Mesendoderm (in vitro differentiated cells): ENCODE results near the gene TMEM259. TPM values are rescaled to one million over a fixed set of nuclear protein-coding genes. Genes with fewer than 3 reads are reported as not detected.

Source experiments
- DNase-seq: peaks from one replicate; pipeline ENCODE4 v3.0.0; 2013
- H2AK5ac ChIP-seq: 2 replicates; pipeline ENCODE4 v1.6.1; 2013; ENCODE audit warnings: low read length, inconsistent platforms
- H2BK120ac ChIP-seq: 2 replicates; pipeline ENCODE4 v1.6.1; 2013; ENCODE audit warnings: low read depth, mild to moderate bottlenecking, low read length, moderate library complexity, mixed read lengths
- H2BK15ac ChIP-seq: replicated peaks from 2 replicates; pipeline ENCODE4 v1.6.1; 2013; ENCODE audit warnings: low read depth, mild to moderate bottlenecking, moderate library complexity
- H2BK5ac ChIP-seq: 2 replicates; pipeline ENCODE4 v1.6.1; 2013; ENCODE audit warnings: low read length, inconsistent platforms
- H3K18ac ChIP-seq: 2 replicates; pipeline ENCODE4 v1.6.1; 2013; ENCODE audit warnings: mild to moderate bottlenecking, low read length, mixed read lengths
- H3K23ac ChIP-seq: one replicate; pipeline ENCODE4 v1.6.1; 2013; ENCODE audit warnings: low read length
- H3K27ac ChIP-seq: 2 replicates; pipeline ENCODE4 v1.5.1; 2013; ENCODE audit warnings: low read depth, mild to moderate bottlenecking, inconsistent platforms, low read length, moderate library complexity
- H3K27me3 ChIP-seq: 2 replicates; pipeline ENCODE4 v1.6.1; 2013; ENCODE audit warnings: low read length, control low read depth, mild to moderate bottlenecking, inconsistent platforms; ENCODE audit not compliant: insufficient read depth, poor library complexity
- H3K36me3 ChIP-seq: 2 replicates; pipeline ENCODE4 v1.6.1; 2013; ENCODE audit warnings: low read length, inconsistent platforms; ENCODE audit not compliant: control insufficient read depth, insufficient read depth
- H3K4ac ChIP-seq: one replicate; pipeline ENCODE4 v1.6.1; 2013; ENCODE audit warnings: low read depth, mild to moderate bottlenecking, low read length, moderate library complexity
- H3K4me1 ChIP-seq: 2 replicates; pipeline ENCODE4 v1.6.1; 2013; ENCODE audit warnings: low read depth, low read length, inconsistent platforms; ENCODE audit not compliant: control insufficient read depth
- H3K4me2 ChIP-seq: 2 replicates; pipeline ENCODE4 v1.6.1; 2013; ENCODE audit warnings: low read length
- H3K4me3 ChIP-seq: 2 replicates; pipeline ENCODE4 v1.5.1; 2013; ENCODE audit warnings: mild to moderate bottlenecking, low read length
- H3K56ac ChIP-seq: one replicate; pipeline ENCODE4 v1.6.1; 2013; ENCODE audit warnings: low read length
- H3K79me1 ChIP-seq: 2 replicates; pipeline ENCODE4 v1.6.1; 2013; ENCODE audit warnings: low read length, inconsistent platforms
- H3K79me2 ChIP-seq: 2 replicates; pipeline ENCODE4 v1.6.1; 2013; ENCODE audit warnings: mild to moderate bottlenecking, low read length; ENCODE audit not compliant: control insufficient read depth, insufficient read depth
- H3K9ac ChIP-seq: 2 replicates; pipeline ENCODE4 v1.6.1; 2013; ENCODE audit warnings: low read length, inconsistent platforms
- H4K5ac ChIP-seq: one replicate; pipeline ENCODE4 v1.6.1; 2013; ENCODE audit warnings: low read length
- H4K8ac ChIP-seq: one replicate; pipeline ENCODE4 v1.6.1; 2013; ENCODE audit warnings: low read depth, mild to moderate bottlenecking, control low read depth, low read length, moderate library complexity
- WGBS: extraction: QIAGEN DNeasy Blood & Tissue Kit; methylation state at CpG from one replicate; pipeline ENCODE4 v1.1.7; 2013; ENCODE audit warnings: low lambda C conversion rate, missing lambda C conversion rate; ENCODE audit not compliant: insufficient coverage; ENCODE audit errors: extremely low coverage; 5-methylcytosine and 5-hydroxymethylcytosine counted together
- small RNA-seq: library from polyadenylated mRNA; stranded (forward); fragments of <200 nt; extraction: miRNeasy Mini kit (QIAGEN cat#:217004); gene quantifications from one replicate; pipeline ENCODE3, GENCODE V24; 2013; ENCODE audit not compliant: insufficient read depth

Gene TMEM259

GRCh38 chr19:962683-963400 is 58.1 kb downstream of the TMEM259 start:
- Histone ChIP-seq H2BK5ac (no peak overlapping the region), H3K4ac (no peak overlapping the region), H3K18ac (no peak overlapping the region), H4K5ac (no peak overlapping the region), H3K23ac (no peak overlapping the region), H2BK15ac (no peak overlapping the region), H3K79me1 (peaks cover 8% of the 10 kb centered on the region), H3K56ac (no peak overlapping the region), H2AK5ac (no peak overlapping the region), H3K36me3 (peaks cover 15% of the 10 kb centered on the region), H3K9ac (no peak overlapping the region), H2BK120ac (no peak overlapping the region), H3K27ac (no peak overlapping the region), H3K4me2 (no peak overlapping the region), H3K4me3 (no peak overlapping the region), H3K4me1 (no peaks in the 10 kb centered on the region), H3K27me3 (no peaks in the 10 kb centered on the region), H3K79me2 (peaks cover 4% of the 10 kb centered on the region), H4K8ac (no peak overlapping the region)
- no CpG with 5 or more reads among the region's 31 CpGs for WGBS
- no peak for DNase-seq

DNA sequence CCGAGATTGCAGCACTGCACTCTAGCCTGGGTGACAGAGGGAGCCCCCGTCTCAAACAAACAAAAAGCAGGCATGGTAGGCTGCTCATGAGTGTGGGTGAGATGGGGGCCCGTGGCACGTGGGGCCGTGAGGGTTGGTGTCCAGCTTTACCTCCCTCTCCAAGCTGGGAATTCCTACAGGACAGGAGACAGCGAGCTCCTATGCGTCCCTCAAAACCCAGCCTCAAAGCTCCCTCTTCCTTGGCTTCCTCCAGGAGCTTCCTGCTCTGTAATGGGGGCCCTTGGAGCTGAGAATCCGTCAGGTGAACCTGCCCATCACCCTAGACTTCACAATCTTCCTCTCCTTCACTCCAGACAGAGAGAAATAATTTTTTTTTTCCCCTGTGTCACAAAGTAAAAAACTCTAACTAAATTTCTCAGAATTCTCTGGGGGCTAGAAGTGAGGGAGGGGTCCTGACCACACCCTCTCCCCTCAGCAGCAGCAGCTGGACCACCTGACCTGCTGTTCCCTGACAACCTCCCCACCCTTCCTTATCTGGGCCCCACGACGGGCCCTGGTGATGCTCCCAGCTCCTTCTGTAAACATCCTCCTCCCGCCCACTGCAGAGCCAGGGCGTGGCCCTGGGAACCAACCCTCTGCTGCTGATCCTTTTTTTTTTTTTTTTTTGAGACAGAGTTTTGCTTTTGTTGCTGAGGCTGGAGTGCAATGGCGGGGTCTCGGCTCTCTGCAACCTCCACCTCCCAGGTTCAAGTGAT is 58.9 kb downstream of the TMEM259 start:
- H3K79me2 ChIP-seq: peaks cover 8% of the 10 kb centered on the region
- H4K8ac ChIP-seq: no peak overlapping the region
- no peak overlapping the region for H3K56ac ChIP-seq
- no peak overlapping the region for H3K23ac ChIP-seq
- no peak overlapping the region for H3K9ac ChIP-seq
- H2BK15ac ChIP-seq: no peak overlapping the region
- H2BK5ac ChIP-seq: no peak overlapping the region
- WGBS: no CpG with 5 or more reads among the region's 14 CpGs
- peaks cover 15% of the 10 kb centered on the region for H3K36me3 ChIP-seq
- no peak overlapping the region for H3K18ac ChIP-seq
- no peak overlapping the region for H3K4ac ChIP-seq
- H3K79me1 ChIP-seq: peaks cover 11% of the 10 kb centered on the region
- H3K4me1 ChIP-seq: no peaks in the 10 kb centered on the region
- H3K27me3 ChIP-seq: no peaks in the 10 kb centered on the region
- no peak overlapping the region for H2BK120ac ChIP-seq
- H3K4me2 ChIP-seq: no peak overlapping the region
- no peak overlapping the region for H3K27ac ChIP-seq
- DNase-seq: no peak
- no peak overlapping the region for H3K4me3 ChIP-seq
- no peak overlapping the region for H4K5ac ChIP-seq
- H2AK5ac ChIP-seq: no peak overlapping the region

DNA sequence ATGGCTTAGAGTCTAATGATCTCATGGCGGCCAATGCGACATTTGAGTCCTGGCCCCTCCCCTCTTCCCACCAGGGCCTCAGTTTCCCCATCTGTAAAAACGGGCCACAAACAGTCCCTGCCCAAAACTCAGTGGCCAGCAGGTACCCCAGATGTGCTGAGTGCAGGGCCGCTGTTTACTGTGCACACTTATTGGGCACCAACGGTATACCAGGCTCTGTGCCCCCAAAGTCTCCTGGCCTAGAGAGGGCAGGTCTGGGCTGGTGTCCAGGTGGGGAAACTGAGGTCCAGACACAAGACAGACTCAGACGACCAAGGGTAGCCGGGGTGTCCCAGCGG is 60.4 kb downstream of the TMEM259 start:
- Histone ChIP-seq H3K79me2 (peaks cover 15% of the 10 kb centered on the region), H3K4me1 (peaks cover 10% of the 10 kb centered on the region), H4K8ac (no peak overlapping the region), H3K56ac (no peak overlapping the region), H3K18ac (no peak overlapping the region), H2AK5ac (no peak overlapping the region), H3K4ac (no peak overlapping the region), H3K27me3 (no peaks in the 10 kb centered on the region), H3K23ac (no peak overlapping the region), H3K4me2 (no peak overlapping the region), H2BK120ac (no peak overlapping the region), H3K9ac (no peak overlapping the region), H3K4me3 (no peak overlapping the region), H4K5ac (no peak overlapping the region), H3K36me3 (peaks cover 11% of the 10 kb centered on the region), H2BK15ac (no peak overlapping the region), H3K27ac (no peak overlapping the region), H2BK5ac (no peak overlapping the region), H3K79me1 (peaks cover 16% of the 10 kb centered on the region)
- DNase-seq: no peak
- WGBS: no CpG with 5 or more reads among the region's 8 CpGs

- Histone ChIP-seq H2BK15ac (no peak overlapping the region), H3K4ac (no peak overlapping the region), H3K36me3 (peaks cover 8% of the 10 kb centered on the region), H4K5ac (no peak overlapping the region), H3K56ac (no peak overlapping the region), H2AK5ac (no peak overlapping the region), H3K27me3 (no peaks in the 10 kb centered on the region), H2BK5ac (no peak overlapping the region), H3K27ac (no peak overlapping the region), H3K18ac (no peak overlapping the region), H3K79me1 (peaks cover 18% of the 10 kb centered on the region), H3K9ac (no peak overlapping the region), H3K4me3 (no peak overlapping the region), H3K4me1 (peaks cover 16% of the 10 kb centered on the region), H3K23ac (no peak overlapping the region), H2BK120ac (no peak overlapping the region), H3K79me2 (peaks cover 21% of the 10 kb centered on the region), H4K8ac (no peak overlapping the region), H3K4me2 (no peak overlapping the region)
- DNase-seq: peak; percentile 84
- no CpG with 5 or more reads among the region's 12 CpGs for WGBS
Observed at GRCh38 chr19:960020-960419, 60.9 kb downstream of the TMEM259 start.

Small RNAs within 50 kb of the gene (small RNA-seq; reads per million reads assigned to genes)
- gene RNU6-2: not detected
